HepG2 (cell line): ENCODE results near the gene RNF40. TPM values are rescaled to one million over a fixed set of nuclear protein-coding genes. Genes with fewer than 3 reads are reported as not detected.
A peak's percentile ranks its signal among the peaks of the same experiment; 100 is the strongest.

Experiments
- CBX1 ChIP-seq: IDR thresholded peaks from one replicate; pipeline ENCODE4 v1.6.1; 2016; ENCODE audit warnings: antibody characterized with exemption, low read depth
- CHD2 ChIP-seq: IDR thresholded peaks from 2 replicates; pipeline ENCODE4 v1.6.1; 2011; ENCODE audit warnings: low read depth, low read length, improper control_type of control experiment
- ETV5 ChIP-seq: IDR thresholded peaks from 2 replicates; pipeline ENCODE4 v1.6.1; 2018; ENCODE audit warnings: missing biosample characterization, missing genetic modification reagents, inconsistent platforms, borderline replicate concordance
- GABPB1 ChIP-seq: IDR thresholded peaks from 2 replicates; pipeline ENCODE4 v1.6.1; 2016; ENCODE audit warnings: mild to moderate bottlenecking, missing genetic modification reagents, moderate library complexity, missing compliant biosample characterization
- MXI1 ChIP-seq: IDR thresholded peaks from 3 replicates; pipeline ENCODE4 v1.6.1; 2012; ENCODE audit warnings: low read depth, low read length, inconsistent platforms, borderline replicate concordance
- POLR2AphosphoS2 ChIP-seq: IDR thresholded peaks from 2 replicates; pipeline ENCODE4 v1.6.1; 2011; ENCODE audit warnings: low read depth, low read length, improper control_type of control experiment
- PRPF4 ChIP-seq: fragments of 200-400 bp; formaldehyde crosslinking; IDR thresholded peaks from 2 replicates; pipeline ENCODE4 v1.6.1; 2016; ENCODE audit warnings: low read length, low read depth; ENCODE audit not compliant: poor library complexity, severe bottlenecking
- ZBTB7A ChIP-seq: sonication (generic); formaldehyde crosslinking; IDR thresholded peaks from 2 replicates; pipeline ENCODE4 v1.8.0; 2022; ENCODE audit warnings: mild to moderate bottlenecking, missing genetic modification reagents
- ZMYM4 ChIP-seq: sonication (generic); formaldehyde crosslinking; IDR thresholded peaks from 2 replicates; pipeline ENCODE4 v1.8.1; 2023; ENCODE audit warnings: mild to moderate bottlenecking, missing genetic modification reagents
- ZNF263 ChIP-seq: sonication (generic); formaldehyde crosslinking; IDR thresholded peaks from 2 replicates; pipeline ENCODE4 v1.4.0; 2020; ENCODE audit warnings: missing genetic modification reagents
- ZNF292 ChIP-seq: sonication (generic); formaldehyde crosslinking; IDR thresholded peaks from 2 replicates; pipeline ENCODE4 v1.8.1; 2022; ENCODE audit warnings: mild to moderate bottlenecking, low read depth, missing genetic modification reagents, borderline replicate concordance
- ZNF713 ChIP-seq: sonication (generic); formaldehyde crosslinking; IDR thresholded peaks from 2 replicates; pipeline ENCODE4 v1.4.0; 2020; ENCODE audit warnings: mild to moderate bottlenecking, missing genetic modification reagents
- ZNF761 ChIP-seq: sonication (generic); formaldehyde crosslinking; conservative IDR thresholded peaks from 2 replicates; pipeline ENCODE4 v1.4.0; 2020; ENCODE audit warnings: mild to moderate bottlenecking, missing genetic modification reagents
- polyA plus RNA-seq, 8 experiments: library from polyadenylated mRNA; depleted of rRNA in 3 of 8; stranded (reverse) in 7 of 8; unstranded in 1 of 8; fragments of >200 nt; fragmentation: Illumina TruSeq in 4 of 8; extraction: Trizol in 4 of 8; gene quantifications; 2 replicates each; pipeline versions ENCODE4 v1.2.1 to v1.2.3, GENCODE V29; 2011 to 2016; ENCODE audit warnings: low read depth in 4 of 8, missing spikeins in 1 of 8, mixed read lengths in 1 of 8; ENCODE audit not compliant: insufficient read depth in 1 of 8
- total RNA-seq, 5 experiments: library from RNA; depleted of rRNA; stranded (reverse); fragments of >200 nt; fragmentation: Illumina TruSeq; extraction: Trizol; gene quantifications; 2 replicates each; pipeline ENCODE4 v1.2.3, GENCODE V29; 2016; ENCODE audit warnings: low read depth in 1 of 5
- TF ChIP-seq, protein P1 (sequence below): sonication (generic); formaldehyde crosslinking; IDR thresholded peaks from 2 replicates; pipeline ENCODE4 v1.4.0; 2020; ENCODE audit warnings: mild to moderate bottlenecking, missing genetic modification reagents
- TF ChIP-seq, protein P2 (sequence below): sonication (generic); formaldehyde crosslinking; IDR thresholded peaks from 2 replicates; pipeline ENCODE4 v1.5.1; 2020; ENCODE audit warnings: missing genetic modification reagents, mild to moderate bottlenecking, borderline replicate concordance
- TF ChIP-seq, protein P3 (sequence below), 2 experiments: fragments of 450-650 bp in 1 of 2; sonication (generic) in 1 of 2; formaldehyde crosslinking; IDR thresholded peaks; 2 replicates each; pipeline versions ENCODE4 v1.5.0 to v1.8.0; 2020 to 2022; ENCODE audit warnings: mild to moderate bottlenecking in 1 of 2, missing genetic modification reagents in 1 of 2

Gene RNF40
- total and polyA plus RNA-seq, 2 of the 13 experiments (the other 11 are each of a cell fraction or from before 2014, with no cell fraction given): 84.0 to 85.6 TPM

DNA sequence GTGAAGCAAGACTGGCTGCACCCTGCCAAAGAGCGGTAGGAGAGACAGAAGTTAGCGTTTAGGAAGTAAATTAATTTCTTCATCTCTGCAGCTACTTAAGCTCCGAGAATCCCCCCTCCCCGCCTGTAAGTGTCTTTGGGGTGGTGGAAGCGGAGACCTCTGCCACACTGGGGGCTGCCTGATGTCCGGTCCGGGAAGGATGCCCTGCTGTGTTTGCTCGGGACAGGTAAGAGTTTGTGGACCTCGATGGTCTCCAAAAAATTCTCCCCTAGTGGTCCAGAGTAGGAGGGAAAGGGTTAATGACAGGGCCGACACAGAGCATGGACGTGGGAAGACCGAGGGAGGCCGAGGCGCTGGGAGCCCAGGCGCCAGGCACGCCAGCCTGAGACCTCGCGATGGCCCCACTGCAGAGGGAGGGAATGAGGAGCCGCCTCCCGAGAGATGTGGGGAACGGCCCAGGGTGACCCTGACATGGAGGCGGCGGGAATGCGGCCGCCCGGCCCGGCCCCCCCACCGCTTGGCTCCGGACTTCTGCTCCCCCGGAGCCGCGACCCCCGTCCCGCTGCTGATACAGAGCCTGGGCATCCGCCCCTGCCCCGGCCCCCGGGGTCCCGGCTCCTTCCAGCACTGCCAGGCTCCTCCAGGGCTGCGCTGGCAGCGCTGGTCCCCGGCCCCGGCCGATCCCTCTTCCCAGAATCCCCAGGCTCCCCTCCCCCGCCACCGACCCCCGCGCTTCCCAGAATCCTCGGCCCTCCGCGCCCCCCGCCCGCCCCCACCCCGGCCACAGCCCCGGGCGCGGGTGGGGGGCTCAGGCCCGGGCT, 24.2 kb downstream of the RNF40 start (continued):
- TF ChIP-seq, protein P1, sequence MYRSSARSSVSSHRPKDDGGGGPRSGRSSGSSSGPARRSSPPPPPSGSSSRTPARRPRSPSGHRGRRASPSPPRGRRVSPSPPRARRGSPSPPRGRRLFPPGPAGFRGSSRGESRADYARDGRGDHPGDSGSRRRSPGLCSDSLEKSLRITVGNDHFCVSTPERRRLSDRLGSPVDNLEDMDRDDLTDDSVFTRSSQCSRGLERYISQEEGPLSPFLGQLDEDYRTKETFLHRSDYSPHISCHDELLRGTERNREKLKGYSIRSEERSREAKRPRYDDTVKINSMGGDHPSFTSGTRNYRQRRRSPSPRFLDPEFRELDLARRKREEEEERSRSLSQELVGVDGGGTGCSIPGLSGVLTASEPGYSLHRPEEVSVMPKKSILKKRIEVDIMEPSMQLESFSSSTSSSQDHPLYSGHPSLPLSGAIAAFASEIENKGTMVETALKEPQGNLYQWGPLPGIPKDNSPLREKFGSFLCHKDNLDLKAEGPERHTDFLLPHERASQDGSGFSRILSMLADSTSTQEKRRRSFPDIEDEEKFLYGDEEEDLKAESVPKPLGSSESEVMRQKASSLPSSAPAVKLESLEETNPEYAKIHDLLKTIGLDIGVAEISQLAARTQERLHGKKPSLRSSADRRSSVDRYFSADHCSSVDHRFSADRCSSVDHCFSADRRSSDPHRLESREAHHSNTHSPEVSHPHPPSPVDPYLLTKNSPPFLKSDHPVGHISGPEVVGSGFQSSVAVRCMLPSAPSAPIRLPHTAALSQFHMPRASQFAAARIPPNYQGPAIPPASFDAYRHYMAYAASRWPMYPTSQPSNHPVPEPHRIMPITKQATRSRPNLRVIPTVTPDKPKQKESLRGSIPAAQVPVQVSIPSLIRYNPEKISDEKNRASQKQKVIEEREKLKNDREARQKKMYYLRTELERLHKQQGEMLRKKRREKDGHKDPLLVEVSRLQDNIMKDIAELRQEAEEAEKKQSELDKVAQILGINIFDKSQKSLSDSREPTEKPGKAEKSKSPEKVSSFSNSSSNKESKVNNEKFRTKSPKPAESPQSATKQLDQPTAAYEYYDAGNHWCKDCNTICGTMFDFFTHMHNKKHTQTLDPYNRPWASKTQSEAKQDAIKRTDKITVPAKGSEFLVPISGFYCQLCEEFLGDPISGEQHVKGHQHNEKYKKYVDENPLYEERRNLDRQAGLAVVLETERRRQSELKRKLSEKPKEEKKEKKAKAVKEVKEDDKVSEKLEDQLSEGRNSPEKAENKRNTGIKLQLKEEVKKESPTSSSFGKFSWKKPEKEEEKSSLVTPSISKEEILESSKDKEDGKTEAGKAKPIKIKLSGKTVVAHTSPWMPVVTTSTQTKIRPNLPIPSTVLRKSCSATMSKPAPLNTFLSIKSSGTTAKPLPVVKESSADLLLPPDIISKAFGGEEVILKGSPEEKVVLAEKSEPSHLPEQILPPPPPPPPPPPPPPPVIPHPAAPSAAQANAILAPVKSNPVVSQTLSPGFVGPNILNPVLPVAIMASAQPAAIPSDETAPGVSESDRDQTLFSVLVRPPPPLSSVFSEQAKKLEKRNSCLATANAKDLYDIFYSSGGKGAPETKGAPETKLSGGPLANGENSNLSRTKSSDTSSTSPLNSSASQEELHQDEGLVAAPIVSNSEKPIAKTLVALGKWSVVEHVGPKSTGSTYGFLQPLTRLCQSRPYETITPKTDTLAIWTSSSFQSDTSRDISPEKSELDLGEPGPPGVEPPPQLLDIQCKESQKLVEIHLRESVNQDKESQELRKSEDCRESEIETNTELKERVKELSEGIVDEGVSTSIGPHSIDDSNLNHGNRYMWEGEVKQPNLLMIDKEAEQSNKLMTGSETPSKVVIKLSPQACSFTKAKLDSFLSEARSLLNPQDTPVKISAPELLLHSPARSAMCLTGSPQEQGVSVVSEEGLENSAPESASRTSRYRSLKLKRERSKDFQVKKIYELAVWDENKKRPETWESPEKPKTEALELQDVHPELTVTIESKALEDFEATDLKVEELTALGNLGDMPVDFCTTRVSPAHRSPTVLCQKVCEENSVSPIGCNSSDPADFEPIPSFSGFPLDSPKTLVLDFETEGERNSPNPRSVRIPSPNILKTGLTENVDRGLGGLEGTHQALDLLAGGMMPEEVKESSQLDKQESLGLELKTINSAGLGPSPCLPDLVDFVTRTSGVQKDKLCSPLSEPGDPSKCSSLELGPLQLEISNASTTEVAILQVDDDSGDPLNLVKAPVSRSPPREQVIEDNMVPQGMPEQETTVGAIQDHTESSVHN (CRISPR knock-in tag): no peak
- peak; percentile 42; the same call in 1 of the 2 replicates for TF ChIP-seq ETV5 (CRISPR knock-in tag)
- no peak for TF ChIP-seq ZBTB7A (CRISPR knock-in tag)
- TF ChIP-seq, protein P2, sequence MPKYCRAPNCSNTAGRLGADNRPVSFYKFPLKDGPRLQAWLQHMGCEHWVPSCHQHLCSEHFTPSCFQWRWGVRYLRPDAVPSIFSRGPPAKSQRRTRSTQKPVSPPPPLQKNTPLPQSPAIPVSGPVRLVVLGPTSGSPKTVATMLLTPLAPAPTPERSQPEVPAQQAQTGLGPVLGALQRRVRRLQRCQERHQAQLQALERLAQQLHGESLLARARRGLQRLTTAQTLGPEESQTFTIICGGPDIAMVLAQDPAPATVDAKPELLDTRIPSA (CRISPR knock-in tag): no peak; the same call in 1 of the 2 replicates
- TF ChIP-seq ZNF713: no peak
- TF ChIP-seq CHD2: peak; percentile 90
- TF ChIP-seq GABPB1 (CRISPR knock-in tag): no peak; the same call in 1 of the 2 replicates
- no peak for TF ChIP-seq ZNF761 (CRISPR knock-in tag)
- TF ChIP-seq ZNF263 (CRISPR knock-in tag): no peak
- no peak for TF ChIP-seq ZMYM4 (CRISPR knock-in tag)
- no peak for TF ChIP-seq PRPF4
- no peak for TF ChIP-seq CBX1
- TF ChIP-seq, protein P3, sequence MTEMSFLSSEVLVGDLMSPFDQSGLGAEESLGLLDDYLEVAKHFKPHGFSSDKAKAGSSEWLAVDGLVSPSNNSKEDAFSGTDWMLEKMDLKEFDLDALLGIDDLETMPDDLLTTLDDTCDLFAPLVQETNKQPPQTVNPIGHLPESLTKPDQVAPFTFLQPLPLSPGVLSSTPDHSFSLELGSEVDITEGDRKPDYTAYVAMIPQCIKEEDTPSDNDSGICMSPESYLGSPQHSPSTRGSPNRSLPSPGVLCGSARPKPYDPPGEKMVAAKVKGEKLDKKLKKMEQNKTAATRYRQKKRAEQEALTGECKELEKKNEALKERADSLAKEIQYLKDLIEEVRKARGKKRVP (CRISPR knock-in tag; IDR thresholded peaks at IDR 0.05): no peak
- no peak for TF ChIP-seq POLR2AphosphoS2
- no peak for TF ChIP-seq ZNF292
- 0 out of 3 replicates have a peak, but pooled peaks have one; percentile 40 for TF ChIP-seq MXI1
